T-helper 2 cell (primary cell): ENCODE data around the gene EFHC1.

Experiments used
- DNase-seq, 5 experiments: peaks; one replicate each; pipeline versions ENCODE4 v3.0.0 to v3.0.0-alpha.2; 2012 to 2022

Gene EFHC1

DNA sequence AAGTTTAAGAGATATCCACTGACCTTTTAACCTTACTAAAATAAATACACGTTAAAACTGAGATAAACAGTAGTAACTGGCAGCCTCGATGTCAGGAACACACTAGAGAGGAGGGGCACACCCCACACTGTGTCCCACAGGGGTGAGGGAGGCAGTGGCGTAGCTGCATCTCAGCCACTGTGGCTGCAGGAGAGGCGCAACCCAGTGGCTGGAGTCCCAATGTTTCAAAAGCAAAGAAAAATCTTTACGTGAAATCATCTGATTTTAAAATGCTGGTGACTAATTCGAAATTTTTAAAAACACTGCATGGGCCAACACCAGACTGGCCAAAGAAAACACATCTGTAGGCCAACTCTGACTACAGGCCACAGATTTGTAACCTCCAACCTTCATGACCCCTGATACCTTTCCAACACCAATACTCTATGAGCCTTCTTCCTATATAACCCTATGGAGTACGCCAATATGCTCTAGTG is 102.0 kb downstream of the EFHC1 start:
- no peak for DNase-seq

DNA sequence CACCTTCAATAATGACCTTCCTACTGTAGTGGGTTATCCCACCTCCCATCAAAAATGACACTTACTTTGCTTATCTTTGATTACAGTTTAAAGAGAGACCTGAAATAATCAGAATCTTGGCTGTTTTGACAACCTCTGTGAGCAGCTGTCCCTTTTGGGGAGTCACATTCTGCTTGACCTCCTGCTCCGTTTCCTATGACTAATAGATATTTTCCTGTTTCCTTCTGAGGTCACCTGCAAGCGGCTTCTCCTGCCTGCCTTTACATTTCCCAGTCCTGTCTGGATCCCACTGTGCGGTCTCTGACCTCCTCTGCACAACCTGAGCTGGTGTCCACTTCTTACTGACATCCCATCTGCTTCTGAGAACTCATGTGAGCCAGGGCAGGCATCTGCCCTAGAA is 102.5 kb downstream of the EFHC1 start:
- no peak for DNase-seq

DNA sequence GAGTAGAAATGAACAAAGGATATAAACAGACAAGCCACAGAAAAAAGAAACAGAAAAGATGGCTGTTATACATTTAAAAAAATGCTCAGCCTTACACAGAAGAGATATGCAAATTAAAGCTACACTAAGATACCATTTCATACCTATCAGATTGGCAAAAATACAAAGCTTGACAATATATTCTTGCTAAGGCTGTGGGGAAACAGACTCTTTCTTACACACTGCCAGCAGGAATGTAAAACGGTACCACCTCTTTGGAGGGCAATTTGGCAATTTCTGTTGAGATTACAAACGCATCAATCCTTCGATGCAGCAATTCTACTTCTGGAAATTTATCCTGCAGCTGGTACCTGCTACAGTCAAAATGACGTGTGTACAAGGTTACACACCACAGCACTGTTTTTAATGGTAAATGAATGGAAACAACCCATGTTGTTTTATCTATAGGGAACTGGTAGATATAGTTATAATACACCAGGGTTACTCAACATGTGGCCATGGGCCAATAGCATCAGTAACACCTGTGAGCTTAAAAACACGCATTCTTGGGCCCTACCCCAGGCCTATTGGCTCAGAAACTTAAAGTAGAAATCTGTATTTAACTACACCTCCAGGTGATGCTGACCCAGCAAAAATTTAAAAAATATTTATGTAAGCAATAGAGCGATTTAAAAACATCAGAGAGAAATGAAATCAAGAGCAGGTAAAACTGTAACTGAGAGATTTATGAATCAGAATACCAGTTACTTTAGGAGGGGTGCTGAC is 103.4 kb downstream of the EFHC1 start:
- DNase-seq, result peak in 1 of 5 experiments; percentile 54

DNA sequence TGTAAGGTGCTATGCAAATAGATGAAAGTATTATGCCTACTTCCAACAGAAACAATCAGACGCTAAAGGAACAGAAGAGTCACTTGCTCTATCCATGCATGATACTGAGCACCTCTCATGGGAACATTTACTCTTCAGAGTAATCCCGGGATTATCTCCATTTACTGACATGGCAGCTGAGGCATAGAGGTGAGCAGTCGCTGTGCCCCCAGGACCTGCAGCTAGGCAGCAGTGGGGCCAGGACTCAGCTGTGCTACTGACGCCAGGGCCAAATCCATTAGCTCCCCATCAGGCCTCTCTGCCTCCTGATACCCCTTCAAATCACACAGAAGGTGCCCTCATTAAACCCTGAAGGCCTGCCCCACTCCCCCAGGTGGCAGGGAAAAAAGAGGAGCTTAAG is 104.8 kb downstream of the EFHC1 start:
- DNase-seq, result no peak

DNA sequence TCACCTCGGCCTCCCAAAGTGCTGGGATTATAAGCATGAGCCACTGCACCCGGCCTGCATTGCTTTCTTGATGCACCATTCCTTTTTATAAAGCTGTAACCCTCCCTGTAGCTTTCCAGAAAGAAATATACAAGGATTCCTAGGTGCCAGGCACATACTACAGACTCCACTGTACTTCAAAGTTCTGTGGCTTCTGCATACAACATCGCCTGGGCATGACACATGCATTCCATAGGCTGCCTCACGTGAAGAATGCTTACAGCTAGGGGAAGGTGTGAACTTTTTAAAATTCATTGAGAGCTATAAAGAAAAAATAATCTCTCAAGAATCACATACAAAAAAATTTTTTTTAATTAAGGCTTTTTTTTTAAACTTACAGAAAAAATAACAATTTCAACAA is 106.5 kb downstream of the EFHC1 start:
- no peak for DNase-seq

DNA sequence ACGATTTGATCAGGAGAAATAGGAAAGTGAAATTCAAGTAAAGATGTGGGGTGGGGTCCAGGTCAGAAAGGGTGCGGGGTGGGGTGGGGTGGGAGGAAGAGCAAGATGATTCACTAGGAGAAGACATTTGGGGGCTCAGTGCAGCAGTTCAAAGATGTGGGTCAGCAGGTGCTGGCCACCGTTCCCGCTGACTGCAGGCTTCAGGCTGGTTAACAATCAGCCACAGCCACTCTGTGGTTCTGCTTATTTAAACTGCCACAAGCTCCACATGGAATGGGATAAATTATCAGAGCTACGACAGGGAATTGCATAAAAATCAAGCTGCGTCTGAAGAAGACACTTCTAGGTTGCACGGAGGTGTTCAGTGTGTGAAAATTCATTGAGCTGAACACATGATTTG is 107.3 kb downstream of the EFHC1 start:
- no peak for DNase-seq

DNA sequence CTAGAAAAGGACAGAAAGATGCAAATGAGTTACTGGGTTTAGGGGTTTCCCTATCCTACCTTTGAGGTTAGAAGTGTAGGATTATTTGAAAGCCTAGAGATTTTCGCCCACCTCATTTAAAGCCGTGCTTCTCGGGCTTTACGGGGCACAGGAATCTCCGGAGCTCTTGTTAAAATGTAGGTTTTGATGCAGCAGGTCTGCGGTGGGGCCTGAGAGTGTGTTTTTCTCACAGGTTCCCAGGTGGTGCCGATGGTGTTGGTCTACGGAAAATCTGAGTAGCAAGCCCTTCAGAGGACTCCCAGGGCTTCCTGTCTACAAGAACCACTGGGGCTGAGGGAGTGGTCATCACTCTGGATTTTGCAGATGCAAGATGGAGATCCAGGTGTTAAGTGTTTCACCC is 109.2 kb downstream of the EFHC1 start:
- DNase-seq, result peak in 1 of 5 experiments; percentile 41

DNA sequence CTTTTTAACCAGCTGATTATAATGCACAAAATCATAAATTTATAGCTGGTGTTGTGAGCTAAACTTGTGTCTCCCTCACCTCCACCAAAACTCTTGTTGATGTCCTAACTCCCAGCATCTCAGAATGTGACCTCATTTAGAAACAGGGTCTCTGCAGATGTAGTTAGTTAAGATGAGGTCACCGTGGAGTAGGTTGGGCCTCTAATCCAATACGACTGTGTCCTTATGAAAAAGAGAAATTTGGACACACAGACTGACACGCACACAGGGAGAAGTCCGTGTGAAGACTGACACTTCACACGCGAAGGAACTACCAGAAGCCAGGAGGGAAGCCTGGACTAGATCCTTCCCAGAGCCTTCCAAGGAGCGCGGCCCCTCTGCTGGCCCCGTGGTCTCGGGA is 110.2 kb downstream of the EFHC1 start:
- no peak for DNase-seq

DNA sequence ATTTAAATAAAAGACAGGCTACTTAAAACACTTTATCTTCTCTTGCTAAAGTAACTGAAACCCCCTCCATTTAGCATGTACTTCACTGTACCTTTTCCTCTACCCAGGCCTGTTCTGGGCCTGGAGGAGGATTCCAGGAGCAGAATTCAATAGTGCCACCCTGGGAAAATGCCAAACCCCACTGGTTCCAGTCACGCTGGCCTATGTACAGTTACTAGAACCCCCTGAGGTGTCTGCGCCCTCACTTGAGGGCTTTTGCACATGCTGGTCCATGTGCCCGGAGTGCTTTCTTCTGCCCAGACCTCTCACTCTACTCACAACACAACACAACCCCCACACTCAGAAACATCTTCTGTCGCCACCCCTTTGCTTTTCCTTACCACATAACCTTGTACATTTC is 111.3 kb downstream of the EFHC1 start:
- no peak for DNase-seq

DNA sequence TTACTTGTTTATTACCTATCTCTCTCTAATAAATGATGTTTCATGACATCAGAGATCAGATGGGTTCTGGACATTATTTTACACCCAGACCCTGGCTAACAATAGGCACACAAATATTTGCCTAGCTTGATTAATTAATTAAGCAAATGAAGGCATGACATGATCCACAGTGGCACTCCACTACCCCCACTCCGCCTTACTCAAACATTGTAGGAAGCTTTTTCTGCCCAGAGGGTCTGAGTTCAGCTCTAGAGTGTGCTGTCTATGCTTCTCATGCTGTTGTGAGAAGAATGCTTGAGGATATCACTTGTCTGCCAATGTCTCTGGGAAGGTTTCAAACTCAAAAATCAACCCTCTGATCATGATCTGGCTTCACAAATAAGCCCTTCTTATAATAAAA is 111.7 kb downstream of the EFHC1 start:
- DNase-seq, result no peak

DNA sequence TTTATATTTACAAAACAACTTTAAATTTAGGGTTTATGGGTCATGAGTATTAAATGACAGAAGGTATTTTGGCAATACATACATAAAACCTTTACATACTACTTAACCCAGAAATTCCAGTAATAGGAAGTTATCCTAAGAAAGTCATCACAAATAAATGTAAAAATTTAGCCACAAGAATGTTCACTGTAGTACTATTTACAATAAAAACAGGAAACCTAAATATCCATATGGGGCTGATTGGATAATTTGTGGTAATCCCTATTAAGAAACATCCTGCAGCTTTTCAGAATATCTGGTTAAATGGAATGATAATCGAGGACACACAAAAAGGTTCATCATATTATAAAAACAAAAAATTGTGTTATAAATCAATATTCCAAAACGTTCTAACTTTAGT is 112.3 kb downstream of the EFHC1 start:
- DNase-seq, result no peak

DNA sequence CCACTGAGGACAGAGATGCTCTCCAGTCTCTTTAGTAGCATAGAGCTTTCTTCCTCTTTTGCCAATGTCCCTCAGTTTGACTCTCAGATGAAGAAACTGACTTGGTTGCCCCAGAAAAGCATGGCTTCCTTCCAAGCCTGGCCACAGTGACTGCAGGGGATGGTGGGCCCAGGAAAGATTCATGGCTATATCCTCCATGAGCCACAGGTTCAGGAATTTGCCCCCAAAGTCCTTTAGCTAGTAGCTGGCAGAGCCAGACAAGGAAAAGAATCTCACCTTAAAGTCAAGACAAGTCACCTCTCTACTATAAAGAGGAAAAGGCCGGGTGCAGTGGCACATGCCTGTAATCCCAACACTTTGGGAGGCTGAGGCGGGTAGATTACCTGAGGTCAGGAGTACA is 113.3 kb downstream of the EFHC1 start:
- no peak for DNase-seq

DNA sequence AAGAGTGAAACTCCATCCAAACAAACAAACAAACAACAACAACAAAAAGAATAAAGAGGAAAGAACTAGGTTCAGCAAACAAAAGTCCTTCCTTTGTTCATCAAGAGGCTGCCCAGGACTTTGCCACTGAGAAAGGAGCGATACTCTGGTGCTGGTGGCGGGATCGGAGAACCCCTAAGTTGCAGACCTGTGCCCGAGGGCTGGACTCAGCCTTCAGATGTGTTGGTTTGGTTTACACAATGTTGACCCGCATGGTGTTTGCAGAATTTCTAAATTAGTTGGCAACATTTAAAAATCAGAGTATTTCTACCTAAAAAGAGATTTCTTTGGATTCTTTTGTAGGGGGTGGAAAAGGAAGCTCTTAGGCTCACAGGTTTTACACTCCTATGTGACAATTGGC is 114.2 kb downstream of the EFHC1 start:
- DNase-seq, result no peak

DNA sequence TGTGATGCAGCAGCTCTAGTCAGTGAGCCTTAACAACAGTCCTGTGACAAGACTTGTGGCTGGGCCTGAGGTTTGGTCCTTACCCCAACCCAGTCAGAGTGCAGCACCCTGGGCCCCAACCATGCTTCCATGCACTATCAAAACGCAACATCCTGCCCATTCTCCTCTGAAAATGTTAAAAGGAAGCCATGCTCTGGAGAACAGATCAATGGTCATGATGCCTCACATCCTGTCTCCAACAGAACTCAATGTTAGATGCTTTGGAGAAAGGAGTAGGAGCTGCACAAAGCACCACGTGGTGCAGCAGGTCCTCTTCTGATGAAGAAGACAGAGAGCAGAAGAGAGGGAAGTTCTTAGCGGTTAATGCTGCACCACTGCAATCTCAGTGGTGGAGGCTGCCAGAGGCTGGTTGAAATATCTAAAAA is 114.8 kb downstream of the EFHC1 start:
- peak in 1 of 5 experiments; percentile 91 for DNase-seq

DNA sequence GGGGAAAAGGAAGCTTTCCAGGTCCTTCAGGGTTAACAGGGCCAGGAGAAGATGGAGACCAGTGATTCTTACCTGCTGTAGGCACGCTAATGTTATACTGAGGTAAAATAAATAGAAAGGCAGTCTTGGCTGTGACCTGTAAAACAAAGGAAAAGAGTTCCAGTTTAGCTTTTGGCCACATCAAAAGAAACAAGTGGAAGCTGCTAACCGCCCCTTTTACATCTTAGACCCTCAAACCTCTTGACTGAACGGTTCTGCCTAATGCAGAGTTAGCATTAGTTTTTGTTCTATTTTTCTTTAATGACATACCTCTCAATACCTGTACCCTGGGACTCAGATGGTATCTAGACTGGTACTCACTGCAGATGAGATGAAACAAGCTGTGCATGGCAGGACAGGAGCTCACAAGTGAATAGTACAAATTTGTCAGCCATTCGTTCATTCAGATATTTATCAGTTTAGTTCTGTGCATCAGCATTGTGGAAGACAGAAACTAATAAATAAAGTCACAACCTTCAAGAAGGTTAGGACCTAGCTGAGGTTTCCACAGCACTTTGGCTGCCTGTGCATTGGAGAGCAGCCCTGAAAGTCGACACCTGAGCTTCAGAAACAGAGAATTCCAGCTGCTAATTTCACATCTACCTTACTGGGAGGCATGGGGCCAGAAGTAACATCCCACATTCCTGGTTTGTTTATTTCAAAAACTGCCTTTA is 115.7 kb downstream of the EFHC1 start:
- peak in 1 of 5 experiments; percentile 20 for DNase-seq

DNA sequence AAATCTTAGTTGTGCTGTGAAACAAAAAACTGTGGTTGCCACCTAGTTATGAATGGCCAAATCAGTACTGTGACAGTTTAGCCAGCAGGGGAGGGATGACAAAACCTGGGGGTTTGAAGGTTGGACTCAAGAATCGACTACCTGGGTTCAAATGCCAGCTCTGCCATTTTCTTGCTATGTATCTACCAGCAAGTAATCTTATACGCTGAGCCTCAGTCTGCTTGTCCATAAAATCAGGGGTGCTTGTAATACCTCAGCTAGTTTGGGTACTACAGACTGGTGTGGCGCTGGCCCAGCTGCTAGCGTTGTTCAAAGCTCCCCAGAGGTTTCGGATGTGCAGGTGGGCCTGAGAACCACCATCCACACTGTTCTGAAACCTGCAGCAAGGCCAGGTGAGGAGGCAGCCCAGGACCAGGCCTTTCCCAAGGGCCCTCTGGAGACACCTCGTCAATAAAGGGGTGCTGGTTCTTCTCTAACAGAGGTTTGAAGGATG is 116.3 kb downstream of the EFHC1 start:
- peak in 1 of 5 experiments; percentile 37 for DNase-seq

DNA sequence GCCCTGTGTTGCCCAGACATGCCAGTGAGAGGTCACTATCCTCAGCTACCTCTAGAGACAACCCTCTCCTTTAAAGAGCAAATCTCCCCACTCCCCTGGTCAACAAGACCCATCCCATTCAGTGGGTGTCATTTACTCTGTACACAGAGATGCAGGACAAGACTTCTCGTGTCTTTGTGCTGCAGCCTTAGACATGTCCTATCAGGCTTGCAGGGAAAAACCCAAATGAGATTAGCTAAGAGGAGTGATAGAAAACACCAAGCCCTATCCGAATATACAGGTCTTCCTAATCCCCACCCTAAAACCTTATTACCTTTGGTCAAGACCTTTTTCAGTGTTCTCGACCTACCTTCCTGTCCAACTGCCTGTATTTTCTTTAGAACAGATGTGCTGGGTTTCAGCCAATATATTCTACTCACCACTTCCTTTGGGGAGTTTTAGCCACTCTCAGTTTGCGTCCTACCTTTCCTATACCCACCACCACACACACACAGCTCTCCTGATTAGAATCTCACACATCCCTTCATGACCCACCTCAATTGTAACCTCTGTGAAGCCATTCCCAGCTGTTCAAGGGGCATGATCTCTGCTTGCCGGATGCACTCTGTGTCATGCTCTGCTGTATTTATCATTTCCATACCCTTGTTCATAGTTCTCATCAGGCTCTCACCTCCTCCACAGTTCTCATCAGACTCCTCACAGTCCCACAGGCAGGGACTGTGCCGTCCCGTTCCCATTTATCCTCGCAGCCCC is 117.0 kb downstream of the EFHC1 start:
- DNase-seq, result peak in 2 of 5 experiments; percentile 26 to 85

DNA sequence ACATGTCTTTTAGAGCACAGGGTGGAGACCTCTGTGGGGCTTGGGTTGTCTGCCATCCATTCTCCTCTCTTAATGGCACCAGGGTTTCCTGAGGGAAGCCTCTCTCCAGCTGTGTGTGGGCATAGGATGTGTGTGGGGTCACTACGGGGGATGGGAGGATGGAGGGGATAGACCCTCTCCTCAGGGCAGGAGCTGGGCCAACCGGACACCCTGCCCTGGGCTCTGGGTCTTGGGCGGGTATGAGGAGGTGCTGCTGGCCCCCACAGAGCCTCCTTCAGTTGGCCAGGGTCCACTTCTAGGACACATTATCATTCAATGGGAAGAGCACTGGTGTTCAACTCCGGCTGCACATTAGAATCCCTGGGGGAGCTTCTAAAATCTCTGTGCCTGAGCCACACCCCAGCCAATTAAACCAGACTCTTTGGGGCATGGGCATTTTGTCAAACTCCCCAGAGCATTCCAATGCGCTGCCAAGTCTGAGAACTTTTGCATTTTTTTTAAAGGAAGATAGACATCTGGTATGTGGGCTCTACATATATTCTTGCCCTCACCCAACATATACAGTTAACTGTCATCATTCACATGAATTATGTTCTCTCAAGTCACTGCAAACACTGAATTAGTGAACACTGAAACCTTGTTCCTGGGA is 118.2 kb downstream of the EFHC1 start:
- no peak for DNase-seq

DNA sequence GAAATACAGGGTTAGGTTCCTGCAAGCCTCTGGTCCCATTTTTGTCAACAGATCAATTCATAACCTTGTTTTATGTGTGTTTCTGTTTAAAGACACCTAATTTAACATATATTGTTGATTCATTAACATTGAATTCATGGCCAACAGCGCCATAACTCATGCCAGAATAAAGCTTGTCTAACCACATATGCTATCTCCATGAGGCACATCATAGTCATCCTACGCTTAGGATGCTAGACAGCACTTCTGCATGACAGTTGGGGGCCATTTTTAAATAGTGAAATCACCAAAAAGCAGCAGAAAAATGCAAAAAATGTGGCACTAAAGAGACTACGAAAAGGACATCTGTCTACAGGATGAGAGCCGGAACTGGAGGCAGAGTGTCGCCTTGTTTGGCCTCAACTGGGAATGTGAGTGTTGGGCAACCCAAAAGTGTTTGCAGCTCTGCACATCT is 118.8 kb downstream of the EFHC1 start:
- no peak for DNase-seq

DNA sequence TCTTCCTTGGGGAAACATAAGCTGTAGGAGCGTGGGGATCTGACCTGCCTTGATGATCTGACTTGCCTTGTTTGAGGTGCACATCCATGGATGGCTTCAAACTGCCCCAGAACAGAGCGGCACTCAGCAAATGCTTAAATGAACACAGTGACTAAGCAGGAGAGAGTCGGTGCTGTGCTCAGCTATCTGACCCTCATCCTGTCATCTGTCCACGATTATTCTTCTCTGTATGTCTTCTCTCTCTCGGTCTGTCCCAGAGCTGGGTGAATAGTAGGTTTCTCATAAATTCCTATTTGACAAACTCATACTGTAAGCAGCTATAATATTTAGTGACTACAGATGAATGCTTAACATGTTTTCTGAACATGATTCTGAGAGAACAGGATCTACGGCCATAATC is 119.5 kb downstream of the EFHC1 start:
- DNase-seq, result no peak

DNA sequence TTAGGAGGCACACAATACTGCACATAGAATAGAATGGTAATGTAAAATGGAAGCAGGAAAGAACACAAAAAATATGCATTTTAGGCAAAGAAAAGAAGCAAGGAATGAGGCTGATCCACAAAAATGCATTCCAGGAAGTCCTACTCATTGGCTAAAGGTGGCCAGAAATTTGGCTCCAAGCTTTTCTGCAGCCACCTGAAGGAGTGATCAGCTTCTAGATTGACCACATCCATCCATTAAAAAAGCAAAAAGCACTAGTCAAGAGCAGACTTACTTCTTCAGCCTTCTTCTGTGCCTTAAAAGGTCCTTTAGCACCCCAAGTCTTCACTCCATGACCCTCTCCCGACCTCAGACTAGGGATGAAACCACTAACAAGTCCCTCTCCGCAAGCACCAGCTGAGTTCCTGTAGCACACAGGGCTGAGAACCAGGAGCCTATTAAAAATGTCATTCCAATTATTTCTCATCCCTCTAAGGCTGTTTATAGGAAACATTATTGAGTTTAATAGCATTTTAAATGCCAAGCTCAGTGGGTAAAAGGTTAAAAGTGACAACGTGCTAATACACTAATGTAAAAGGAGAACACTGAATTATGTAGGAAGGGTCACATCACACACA is 120.3 kb downstream of the EFHC1 start:
- no peak for DNase-seq

DNA sequence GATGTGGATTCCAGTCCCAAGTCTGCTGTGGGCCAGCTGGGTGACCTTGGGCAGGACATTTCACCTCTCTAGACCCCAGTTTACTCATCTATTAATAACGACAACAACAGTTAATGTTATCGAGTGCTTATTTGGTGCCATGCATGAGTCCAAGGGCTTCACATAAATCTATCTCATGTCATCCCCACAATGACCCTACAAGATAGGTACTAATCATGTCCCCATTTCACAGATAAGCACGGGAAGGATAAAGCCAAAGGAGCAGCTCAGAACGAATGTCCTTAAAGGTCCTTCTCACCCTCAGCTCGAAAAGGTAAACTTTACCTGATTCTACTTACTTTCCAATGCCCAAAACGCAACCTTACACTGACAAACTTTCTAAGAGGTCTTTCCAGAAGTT is 121.0 kb downstream of the EFHC1 start:
- no peak for DNase-seq
